NOMO-1 (cell line): ENCODE measurements around the gene TYSND1.
"Not testable (repeated sequence)": the region's sequence is repeated elsewhere in the genome, so short reads cannot be mapped to it uniquely, and the experiment has no call there.

Experiments
- DNase-seq, 2 experiments: peaks; one replicate each; lab custom pipeline; 2025; ENCODE audit not compliant: unreplicated experiment in 2 of 2; lab: John Stamatoyannopoulos, UW

Gene TYSND1

DNA sequence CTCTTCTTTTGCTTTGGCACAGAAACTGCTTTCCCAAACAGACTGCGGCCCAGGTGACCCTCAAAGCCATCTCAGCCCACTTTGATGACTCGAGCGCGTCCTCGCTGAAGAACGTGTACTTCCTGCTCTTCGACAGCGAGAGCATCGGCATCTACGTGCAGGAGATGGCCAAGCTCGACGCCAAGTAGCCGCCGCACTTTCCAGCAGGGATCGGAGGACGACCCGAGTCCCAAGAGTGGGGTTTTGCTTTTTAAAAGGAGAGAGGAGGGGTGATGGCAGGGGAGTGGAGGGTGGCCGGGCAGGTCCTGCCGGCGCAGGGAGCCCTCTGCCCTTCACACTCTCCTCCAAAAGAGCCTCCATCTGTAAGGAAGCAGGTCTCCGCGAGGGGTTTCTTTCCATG is 35.0 kb downstream of the TYSND1 start:
- DNase-seq = no peak

DNA sequence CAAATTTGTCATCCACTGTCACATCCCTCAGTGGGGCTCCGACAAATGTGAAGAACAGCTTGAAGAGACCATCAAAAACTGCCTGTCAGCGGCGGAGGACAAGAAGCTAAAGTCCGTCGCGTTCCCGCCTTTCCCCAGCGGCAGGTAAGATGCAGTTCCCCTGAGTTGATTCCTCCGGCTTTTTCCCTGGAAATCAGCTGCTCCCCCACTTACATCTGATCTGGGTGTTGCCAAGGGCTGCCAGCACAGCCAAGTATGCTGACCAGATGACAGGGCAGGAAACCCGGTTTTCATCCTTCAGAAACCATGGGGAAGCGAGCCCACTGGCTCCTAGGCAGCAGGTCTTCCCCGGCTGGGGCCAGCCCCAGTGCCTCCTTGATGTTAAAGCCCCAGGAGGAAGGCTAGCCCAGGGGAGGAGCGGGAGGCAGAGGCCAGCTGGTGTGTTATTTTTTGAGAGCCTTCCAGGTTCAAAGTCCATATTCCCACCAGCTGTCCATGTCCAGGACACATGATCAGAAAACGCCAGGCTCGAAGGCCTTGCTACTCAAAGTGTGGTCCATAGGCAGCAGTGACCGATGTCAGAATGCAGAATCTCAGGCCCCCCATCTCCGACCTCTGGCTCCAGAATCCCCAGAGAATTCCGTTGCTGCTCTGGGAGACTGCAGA is 37.3 kb downstream of the TYSND1 start:
- no peak for DNase-seq

DNA sequence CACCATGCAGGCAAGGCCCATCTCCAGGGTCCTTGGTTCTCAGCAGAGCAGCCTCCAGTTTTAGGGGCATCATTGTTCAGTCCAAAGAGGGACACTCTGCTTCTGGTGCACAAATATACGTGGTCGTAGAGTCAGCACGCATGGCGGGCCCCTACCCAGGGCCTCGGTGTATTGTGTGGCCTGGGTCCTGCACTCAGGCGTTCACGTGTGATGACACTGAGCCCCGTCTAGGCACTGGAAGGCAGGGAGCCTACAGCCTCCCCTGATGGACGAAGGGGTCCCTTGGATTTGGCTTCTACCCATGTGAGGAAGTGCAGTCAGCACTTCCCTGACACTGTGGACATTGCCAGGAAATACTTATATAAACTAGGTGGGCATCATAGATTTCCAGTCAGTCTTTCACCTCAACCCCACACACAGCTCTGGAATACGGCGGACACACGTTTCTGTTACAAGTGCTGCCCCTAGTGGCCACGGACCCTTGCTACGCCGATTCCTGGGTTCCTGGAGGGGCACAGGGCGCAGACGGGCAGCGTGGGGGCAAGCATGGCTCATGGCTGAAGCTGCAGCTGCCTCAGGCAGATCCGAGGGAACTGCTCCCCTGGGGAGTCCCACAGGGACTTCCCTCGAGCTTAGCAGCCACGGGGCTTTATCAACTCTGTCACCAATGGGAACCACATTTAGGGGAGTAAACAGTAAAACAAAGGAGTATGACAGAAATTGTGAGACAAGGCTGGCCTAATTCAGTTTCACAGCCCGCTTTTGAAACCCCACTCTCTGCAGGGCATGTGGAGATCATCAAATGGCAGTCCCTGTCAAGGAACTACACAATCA is 39.3 kb downstream of the TYSND1 start:
- no peak for DNase-seq

DNA sequence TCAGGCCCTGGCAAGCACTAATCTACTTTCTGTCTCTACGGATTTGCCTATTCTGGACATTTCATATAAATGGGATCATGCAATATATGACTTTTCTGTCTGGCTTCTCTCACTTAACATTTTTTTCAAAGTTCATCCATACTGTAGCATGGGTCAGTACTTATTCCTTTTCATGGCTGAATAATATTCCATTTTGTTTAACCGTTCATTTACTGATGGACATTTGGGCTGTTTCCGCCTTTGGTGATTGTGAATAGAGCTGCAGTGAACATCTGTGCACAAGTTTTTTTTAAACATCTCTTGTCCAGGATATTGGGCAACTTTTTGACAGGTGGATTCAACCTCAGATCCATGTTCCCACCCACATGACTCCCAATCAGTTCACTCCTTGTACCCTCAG is 44.8 kb downstream of the TYSND1 start:
- DNase-seq = no peak

DNA sequence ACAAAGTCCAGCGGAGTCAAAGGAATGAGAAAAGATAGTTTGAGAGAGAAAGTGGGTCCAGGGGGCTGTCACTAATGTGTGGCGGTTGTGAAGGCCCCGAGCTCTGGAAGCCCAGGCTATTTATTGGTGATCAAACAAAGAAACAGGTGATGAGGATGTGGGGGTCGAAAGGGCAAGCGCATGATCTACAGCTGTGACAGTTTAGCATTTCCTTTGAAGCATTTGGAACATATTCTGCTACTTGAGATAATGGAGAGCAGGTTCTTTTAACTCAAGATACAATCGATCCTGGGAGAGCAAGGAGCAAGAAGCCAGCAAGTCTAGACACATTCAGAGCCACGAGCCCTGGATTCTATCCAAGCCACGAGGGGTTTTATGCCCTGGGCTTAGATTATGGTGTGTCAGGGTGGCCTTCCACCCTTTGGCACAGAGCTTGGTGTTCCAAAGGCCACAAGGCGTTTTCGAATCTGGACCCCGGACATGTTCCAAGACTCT is 45.4 kb downstream of the TYSND1 start:
- not testable (repeated sequence) for DNase-seq

DNA sequence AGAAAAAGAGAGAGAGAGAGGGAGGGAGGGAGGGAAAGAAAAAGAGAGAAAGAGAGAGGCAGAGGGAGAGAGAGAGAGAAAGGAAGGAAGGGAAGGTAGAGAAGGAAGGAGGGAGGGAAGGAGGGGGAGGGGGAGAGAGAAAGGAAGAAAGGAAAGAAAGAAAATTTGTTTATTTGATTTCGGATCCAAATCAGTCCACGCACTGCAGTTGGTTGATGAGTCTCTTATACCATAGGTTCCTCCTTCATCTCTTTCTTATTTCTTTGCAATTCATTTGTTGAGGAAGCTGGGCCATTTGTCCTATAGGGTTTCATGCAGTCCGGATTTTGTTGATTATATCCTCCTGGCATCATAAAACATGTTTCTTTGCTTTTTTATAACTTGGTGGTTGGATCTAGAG is 48.2 kb downstream of the TYSND1 start:
- DNase-seq = no peak

DNA sequence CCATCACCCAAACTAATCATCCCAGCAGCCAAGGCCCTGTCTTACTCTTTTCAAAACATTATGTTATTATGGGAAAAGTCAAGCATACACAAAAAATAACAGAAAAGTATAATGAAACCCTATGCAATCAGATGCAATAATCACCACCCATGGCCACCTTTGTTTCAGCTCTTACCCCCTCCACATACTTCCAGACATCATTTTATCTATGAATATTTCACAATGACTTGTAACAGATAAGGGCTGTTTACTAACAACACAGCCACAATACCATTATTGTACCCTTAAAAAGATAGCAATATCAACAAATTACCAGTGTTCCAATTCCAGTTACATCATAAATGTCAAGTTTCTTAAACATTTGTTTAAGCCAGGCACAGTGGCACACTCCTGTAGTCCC is 49.0 kb downstream of the TYSND1 start:
- no peak for DNase-seq

DNA sequence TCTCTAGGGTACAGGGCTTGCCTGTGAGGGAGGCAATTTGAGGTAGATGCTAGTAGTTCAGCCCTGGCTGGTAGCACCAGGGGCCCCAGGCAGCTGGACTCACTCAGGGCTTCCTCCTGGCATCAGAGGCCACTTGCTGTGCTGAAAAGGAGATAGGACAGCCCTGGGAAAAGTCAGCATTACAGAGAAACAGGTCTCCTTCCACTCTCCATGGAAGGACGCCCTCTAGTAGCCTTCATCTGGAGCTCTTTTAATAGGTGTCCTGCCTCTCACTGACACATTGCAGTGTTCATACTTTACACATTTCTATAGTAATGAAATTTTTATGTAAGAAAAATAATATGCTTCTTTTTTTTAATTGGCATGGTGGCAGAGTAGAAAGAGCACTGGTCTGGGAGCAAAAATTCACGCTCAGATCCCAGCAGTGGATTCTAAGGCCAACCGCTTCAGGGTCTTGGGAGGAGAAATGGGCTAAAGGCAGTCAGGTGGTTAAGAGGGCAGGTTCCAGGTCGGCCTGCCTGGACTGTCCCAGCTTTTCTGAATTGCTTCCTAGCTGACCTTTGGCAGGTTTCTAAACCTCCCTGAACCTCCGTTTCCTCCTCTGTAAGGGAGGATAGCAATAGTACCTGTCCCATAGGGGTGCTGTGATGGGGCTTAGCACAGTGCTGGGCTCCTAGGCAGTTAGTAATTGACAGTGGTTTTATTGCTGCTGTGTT is 49.6 kb downstream of the TYSND1 start:
- DNase-seq = no peak

DNA sequence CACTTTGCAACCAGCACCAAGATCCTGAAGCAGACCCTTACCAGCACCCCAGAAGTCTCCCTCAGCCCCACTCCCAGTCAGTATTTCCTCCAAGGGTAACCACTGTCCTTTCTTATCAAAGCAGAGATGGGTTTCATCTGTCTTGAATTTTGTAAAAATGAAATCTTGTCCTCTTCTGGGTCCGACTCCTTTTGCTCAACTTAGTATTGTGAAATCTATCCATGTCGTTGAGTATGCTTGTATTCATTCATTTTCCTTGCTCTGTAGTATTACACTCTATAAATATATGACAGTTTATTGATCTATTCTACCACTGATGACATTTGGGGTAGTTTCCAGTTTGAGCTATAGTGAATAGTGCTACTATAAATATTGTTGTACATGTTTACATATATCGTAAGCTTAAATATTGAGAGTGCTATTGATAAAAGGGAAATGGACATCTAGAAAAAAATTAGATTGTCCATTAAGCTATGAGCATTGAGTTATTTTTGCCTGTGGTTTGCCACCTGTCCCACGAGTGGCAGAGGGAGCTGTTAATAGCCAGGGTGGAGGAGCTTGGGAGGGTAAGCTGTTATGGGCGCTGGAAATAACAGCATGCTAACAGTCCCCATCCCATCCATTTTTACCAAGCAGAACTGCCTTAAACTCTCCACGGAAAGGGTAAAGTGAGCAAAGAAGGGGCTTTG is 50.3 kb downstream of the TYSND1 start:
- DNase-seq = no peak

DNA sequence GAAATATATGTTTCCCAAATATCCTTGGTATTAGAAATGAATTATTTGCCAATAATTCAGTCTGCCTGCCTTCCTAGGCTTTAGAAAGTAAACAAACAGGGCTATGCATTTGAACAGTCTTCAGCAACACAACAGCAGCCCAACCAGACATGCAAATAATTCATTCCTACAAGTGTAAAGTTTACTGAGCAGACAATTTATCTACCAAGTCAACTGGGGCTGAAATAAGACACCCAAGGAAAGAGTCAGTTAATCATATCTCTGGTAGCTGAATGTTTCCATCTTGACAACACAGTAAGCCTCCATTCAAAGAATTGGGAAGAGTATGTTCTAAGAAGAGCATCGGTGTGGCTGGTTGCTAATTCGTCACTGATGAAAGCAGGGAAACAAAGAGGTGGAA is 52.2 kb downstream of the TYSND1 start:
- DNase-seq = no peak

DNA sequence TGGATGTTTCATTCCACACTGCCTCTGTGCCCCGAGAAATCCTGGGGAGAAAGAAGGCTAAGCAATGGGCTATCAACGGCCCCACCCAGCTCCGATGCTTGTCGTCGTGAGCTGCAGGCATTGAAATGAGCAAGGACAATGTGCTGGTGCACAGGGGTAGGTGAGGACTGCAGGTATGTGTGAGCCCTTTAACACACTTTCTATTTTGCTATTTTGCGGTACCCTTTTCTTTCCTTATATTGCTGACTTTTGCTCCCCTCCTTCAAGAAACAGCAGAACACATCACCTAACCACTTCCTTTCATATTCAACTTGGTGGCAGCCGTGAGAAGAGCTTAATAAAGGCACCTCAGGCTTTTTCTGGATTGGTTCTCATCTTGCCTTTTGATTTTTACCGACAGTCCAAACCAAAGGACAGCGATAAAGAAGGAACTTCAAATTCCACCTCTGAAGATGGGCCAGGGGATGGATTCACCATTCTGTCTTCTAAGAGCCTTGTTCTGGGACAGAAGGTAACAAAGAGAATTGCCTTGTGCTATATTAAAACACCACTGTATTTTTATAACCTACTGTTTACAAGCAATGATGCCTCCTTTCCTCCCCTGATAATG is 53.1 kb downstream of the TYSND1 start:
- DNase-seq = no peak

DNA sequence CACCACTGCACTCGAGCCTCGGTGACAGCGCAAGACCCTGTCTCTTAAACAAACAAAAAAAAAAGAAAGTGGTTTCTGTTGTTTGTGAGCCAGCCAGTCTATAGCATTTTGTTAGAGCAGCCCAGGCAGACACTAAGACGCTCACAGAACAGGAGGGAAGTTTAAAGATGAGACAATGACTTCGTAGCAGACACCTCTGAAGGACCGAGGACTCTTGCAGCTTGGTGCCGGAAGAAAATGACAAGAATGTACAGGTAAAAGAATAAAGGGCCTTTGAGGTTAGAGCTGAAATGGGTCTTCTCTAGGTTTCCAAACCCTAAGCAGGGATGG is 54.1 kb downstream of the TYSND1 start:
- no peak for DNase-seq

DNA sequence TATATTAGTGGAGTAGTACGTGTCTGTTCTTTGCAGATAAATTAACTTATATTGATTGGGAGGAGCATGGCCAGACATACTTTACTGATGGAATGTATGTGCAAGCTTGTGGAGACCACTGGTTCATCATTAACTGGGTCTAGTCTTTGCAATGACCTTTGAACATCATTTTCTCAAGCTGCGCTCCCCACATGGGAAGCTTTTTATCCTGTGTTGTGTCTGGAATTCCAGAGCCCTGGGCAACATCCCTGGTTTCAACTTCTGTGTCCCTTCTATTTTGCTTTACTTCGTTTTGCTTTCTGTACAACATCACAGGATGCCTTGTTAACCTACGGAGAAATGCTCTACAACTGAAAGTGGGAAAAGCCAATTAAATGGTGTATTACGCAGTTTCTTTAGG is 55.5 kb downstream of the TYSND1 start:
- no peak for DNase-seq

DNA sequence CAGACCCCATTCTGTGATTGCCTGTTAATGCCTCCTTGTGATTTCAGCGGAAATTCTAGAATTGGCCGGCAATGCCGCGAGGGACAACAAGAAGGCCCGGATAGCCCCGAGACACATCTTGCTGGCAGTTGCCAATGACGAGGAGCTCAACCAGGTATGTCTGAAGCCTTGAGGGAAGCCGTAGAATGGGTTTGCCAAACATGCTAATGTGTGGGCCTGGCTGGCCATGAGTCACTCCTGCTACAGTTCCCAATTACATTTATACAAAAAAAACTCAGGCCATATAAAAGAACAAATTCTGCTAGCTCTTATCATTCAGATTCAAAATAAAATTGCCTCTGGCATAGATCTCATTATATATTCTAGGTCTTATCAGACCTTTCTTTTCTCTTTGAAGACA is 56.5 kb downstream of the TYSND1 start:
- DNase-seq = no peak

DNA sequence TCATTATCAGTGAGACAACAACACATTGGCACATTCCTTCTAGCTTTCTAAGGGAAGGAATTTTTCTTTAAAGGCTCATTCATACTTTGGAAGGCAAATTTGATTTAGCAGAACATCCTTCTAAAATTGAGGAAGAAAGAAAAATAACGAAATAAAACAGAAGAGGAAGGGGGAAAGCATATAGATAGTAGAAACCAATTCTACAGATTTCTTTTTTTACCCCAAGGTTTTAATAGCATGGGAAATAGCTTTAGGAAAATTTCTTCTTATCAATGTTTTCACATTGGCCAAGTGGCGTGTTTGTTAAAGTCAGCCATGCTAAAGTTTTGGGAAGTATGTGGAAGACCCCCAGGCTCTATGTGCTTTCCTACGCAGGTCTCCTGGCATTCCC is 58.2 kb downstream of the TYSND1 start:
- no peak for DNase-seq
